HG03066 (cell line): Measurements from ENCODE around the gene MED29.

ENCODE experiments used
- ATAC-seq: cut with Tn5 transposase; IDR thresholded peaks from one replicate; pipeline ENCODE4 v1.9.1; 2021; ENCODE audit warnings: low read depth; ENCODE audit not compliant: unreplicated experiment

MED29 gene

DNA sequence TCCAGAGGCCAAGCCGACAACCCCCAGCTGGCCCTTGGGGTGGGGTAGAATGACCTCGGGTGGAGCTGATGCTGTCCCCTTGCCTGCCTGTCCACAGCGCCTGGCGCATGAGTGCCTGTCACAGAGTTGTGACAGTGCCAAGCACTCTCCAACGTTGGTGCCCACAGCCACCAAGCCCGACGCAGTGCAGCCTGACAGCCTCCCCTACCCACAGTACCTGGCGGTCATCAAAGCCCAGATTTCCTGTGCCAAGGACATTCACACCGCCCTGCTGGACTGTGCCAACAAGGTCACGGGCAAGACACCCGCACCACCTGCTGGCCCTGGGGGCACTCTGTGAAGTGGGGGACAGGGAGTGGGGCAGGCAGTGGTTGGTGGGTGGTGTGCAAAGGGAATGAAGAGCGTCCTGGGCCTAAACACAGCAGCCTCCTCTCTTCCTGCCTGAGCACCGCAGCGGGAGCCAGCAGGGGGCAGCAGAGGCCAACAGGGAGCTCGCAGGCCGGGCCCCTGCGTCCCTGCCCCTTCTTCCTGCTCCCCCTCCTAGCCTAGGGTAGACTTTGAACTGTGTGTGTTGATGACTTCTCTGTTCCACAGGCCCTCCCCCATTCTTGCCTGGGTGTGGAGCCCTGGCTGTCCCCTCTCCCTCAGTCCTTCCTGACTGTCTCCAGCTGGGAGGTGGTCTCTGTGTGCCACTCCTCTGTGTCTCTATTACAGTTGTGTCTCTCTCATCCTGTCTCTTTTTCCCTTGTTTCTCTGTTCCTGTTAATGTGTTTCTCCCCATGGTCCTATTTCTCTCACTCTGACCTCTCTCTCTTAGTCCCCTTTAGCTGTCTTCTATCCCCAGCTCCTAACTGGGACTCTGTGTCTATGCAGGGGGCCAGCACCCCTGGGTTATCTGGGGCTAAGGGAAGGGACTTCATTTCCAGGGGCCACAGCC lies 6.5 kb downstream of the MED29 start:
- ATAC-seq: no peak

- no peak for ATAC-seq
These were observed 7.2 kb downstream of the MED29 start for GRCh38 chr19:39398297-39398864.

- no peak for ATAC-seq
These were observed 8.5 kb downstream of the MED29 start for GRCh38 chr19:39399668-39400050.

- ATAC-seq: no peak
These were observed 8.9 kb downstream of the MED29 start for GRCh38 chr19:39400061-39400460.

DNA sequence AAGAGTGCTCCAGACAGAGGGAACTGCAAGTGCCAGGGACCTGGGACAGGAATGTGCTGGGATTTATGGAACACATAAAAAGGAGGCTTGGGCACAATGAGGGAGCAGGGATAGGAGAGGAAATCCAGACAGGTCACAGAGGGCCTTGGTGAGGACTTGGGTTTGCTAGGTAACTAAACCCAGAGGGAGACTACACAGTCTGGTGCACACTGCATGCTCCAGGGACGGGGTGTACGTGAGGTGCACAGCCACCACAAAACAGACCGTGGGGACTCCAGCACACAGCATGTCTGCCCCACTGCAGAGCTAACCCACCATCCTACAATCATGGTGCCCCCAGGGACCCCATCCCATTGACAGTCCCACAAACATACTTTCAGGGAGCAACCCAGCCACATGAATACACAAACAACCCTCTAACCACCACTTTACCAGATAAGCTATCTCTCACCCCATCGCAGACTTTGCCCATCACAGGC lies 9.9 kb downstream of the MED29 start:
- no peak for ATAC-seq

DNA sequence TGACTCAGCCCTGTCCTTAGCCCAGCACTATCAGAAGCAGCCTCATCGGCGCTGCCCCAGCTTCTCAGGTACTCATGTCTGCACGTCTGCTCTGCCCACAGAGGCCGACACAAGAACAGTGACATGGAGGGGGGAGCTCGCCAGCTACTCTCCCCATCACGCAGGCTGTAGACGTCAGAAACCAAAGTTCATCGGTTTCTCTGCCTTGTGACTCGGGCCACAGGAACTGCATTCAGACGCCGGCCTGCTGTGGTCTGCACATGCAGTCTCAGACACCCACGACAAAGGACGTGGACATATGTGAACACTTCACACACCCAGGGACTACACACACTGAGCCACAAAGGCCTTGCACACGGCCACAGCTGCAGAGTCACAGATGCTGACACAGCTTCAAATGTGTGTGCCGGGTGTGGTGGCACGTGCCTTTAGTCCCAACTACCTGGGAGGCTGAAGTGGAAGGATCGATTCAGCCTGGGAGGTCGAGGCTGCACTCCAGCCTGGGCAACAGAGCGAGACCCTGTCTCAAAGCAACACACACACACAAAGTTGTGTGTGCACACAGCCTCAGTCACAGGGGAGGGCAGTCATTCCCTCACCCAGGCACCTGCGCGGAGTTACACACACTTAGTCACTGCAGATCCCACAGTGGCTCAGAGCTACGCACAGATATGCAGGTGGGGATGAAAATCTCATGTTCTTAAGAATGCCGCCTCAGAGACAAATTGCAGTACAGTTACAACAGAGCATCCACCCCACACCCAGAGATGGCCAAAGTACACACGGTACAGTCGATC lies 10.6 kb downstream of the MED29 start:
- no peak for ATAC-seq

GRCh38 chr19:39402346-39403300 lies 11.4 kb downstream of the MED29 start:
- no peak for ATAC-seq

DNA sequence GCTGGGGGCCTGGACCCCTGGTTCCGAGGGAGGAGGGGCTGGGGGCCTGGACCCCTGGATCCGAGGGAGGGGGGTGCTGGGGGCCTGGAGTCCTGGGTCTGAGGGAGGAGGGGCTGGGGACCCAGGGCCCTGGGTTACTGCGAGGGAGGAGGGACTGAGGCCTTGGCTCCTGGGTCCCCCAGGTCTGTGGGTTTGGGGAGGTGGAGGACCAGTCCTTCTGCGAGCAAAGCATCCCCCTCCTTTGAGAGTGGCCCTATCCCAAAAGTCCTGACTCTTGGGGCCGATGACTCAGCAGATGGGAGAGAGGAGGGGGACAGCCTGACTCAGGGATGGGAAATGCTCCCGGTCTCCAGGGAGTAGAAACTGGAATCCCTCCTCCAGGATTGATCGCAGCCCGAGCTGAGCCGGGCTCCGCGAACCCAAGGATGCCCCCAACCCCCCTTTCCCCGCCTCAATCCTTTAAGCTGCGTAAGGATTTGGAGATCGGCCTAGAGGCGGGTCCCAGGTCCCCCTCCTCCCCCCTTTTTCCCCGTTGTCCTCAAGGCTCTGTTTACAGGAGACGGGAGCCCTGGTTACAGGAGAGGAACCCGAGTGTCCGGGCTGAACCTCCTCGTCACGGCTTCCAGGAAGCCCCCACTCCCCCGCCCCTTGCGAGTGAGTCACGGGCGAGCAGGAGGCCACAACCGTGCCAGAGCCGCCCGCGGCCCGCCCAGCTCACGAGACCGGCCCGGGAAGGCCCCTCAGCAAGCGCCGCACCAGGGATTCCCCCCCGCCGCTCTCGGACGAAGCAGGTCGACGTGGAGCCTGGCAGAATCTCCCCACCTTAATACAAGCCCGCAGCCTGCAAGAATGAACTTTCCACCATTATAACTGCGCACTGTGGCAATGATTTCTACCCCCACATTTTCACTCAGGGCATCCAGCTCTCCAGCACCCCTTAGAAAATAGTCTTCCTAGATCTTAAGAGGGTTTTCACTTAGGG lies 12.4 kb downstream of the MED29 start:
- no peak for ATAC-seq

GRCh38 chr19:39405261-39405957 lies 14.2 kb downstream of the MED29 start:
- no peak for ATAC-seq

GRCh38 chr19:39405958-39406655 lies 14.9 kb downstream of the MED29 start:
- no peak for ATAC-seq

DNA sequence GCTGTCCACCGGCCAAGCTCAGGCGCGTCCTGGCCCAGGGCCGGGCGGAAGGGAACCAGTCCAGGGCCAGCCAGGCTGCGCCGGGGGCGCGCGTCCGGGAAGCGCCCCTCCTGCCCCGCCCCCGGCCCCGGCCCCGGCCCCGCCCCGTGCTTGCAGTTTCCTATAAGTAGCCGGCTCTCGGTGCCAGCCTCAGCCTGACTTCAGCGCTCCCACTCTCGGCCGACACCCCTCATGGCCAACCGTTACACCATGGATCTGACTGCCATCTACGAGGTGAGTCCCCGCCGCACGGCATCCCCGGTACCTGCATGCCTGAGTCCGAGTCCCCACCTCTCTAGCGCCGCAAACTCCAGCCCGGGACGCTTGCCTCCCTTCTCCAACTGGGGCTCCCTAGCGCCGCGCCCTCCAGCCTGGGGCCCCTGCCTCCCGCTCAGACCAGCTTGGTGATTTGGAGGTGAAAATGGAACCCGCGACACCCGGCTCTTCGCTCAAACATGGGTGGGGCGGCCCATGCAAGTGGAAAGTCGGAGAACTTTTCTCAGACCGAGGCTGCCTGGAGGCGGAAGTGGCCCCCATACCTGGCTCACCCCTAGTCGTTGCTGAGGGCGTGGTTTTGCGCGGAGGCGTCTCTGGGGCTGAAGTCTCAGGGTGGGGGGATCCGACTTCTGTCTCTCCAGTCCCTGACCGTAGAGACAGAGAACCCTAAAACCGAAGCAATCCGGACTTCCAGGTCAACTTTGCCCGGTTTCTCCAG lies 15.7 kb downstream of the MED29 start, which contains the start of gene ZFP36:
TSS of gene ZFP36 (plus strand) at position 192 of the 754 bp plus-strand sequence. CDS start at position 250, 58 bp downstream.
- ATAC-seq: no peak

GRCh38 chr19:39407410-39407659 lies 16.2 kb downstream of the MED29 start:
- no peak for ATAC-seq

GRCh38 chr19:39407660-39408391 lies 16.6 kb downstream of the MED29 start:
- no peak for ATAC-seq

DNA sequence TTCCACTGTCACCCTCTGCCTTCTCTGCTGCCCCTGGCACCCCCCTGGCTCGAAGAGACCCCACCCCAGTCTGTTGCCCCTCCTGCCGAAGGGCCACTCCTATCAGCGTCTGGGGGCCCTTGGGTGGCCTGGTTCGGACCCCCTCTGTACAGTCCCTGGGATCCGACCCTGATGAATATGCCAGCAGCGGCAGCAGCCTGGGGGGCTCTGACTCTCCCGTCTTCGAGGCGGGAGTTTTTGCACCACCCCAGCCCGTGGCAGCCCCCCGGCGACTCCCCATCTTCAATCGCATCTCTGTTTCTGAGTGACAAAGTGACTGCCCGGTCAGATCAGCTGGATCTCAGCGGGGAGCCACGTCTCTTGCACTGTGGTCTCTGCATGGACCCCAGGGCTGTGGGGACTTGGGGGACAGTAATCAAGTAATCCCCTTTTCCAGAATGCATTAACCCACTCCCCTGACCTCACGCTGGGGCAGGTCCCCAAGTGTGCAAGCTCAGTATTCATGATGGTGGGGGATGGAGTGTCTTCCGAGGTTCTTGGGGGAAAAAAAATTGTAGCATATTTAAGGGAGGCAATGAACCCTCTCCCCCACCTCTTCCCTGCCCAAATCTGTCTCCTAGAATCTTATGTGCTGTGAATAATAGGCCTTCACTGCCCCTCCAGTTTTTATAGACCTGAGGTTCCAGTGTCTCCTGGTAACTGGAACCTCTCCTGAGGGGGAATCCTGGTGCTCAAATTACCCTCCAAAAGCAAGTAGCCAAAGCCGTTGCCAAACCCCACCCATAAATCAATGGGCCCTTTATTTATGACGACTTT lies 17.4 kb downstream of the MED29 start:
- no peak for ATAC-seq

DNA sequence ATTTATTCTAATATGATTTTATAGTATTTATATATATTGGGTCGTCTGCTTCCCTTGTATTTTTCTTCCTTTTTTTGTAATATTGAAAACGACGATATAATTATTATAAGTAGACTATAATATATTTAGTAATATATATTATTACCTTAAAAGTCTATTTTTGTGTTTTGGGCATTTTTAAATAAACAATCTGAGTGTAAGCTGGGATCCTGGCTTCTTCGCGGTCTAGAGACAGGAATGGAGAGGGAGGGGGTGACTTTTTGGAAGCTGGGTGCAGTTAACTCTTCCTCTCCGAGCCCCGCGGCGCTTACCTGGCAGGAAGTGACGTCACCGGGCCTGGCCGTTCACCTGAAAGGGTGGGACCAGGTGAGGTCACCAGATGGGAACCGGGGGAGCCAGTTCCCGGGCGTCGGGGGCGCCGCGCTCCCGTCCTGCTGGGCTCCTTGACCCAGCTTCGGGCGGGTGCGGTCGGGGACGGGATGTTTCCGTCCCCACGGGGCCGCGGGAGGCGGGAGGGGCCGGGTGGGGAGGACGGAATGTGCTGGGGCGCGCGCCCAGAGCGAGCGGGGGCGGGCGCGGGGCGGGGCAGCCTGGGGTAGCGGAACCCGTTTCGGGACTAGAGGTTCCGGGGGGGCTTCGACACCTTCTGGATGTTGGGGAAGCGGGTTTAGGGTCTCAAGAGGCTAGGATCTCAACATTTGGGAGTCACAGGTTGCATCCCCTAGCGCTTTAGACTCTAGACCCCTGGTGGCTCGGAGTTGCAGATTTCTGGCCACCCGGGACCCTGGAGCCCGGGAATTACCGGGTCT lies 18.2 kb downstream of the MED29 start:
- ATAC-seq: no peak
